Body of pancreas (tissue), 4 donors: ENCODE measurements around the gene GPRC5A. TPM values are rescaled to one million over a fixed set of nuclear protein-coding genes. Genes with fewer than 3 reads are reported as not detected.

Experiments used
- ATAC-seq: fragments of 150-250 bp; one replicate; pipeline ENCODE4 v1.9.1; 2016
- DNase-seq, 4 donors: peaks; one replicate each; pipeline ENCODE4 v3.0.0-alpha.2; 2019
- H3K27ac ChIP-seq, 4 donors: fragments of 200-600 bp; sonication (generic); 1 replicate in 3 of 4; 2 replicates in 1 of 4; pipeline versions ENCODE4 v1.5.1 to v1.6.1; 2016 to 2019; ENCODE audit warnings: mild to moderate bottlenecking in 1 of 4, mixed read lengths in 1 of 4, moderate library complexity in 1 of 4
- H3K27me3 ChIP-seq, 2 donors: fragments of 200-600 bp; sonication (generic); one replicate each; pipeline ENCODE4 v1.6.0; 2016; ENCODE audit warnings: mild to moderate bottlenecking in 1 of 2
- H3K36me3 ChIP-seq, 2 donors: fragments of 200-600 bp; sonication (generic); replicated peaks in 1 of 2; 2 replicates each; pipeline ENCODE4 v1.5.1; 2016; ENCODE audit warnings: low read depth in 2 of 2; ENCODE audit not compliant: insufficient read depth in 1 of 2
- H3K4me1 ChIP-seq: fragments of 200-600 bp; sonication (generic); one replicate; pipeline ENCODE4 v1.6.0; 2016
- H3K4me3 ChIP-seq, 2 donors: fragments of 200-600 bp; sonication (generic); 1 replicate in 1 of 2; 2 replicates in 1 of 2; pipeline ENCODE4 v1.5.1; 2016 to 2019
- H3K9me3 ChIP-seq, 3 donors: fragments of 200-600 bp; sonication (generic); 1 replicate in 2 of 3; 2 replicates in 1 of 3; pipeline ENCODE4 v1.5.1; 2016
- CTCF ChIP-seq, 7 experiments: fragments of 450-650 bp in 4 of 7; fragments of 200-600 bp in 3 of 7; sonication (generic) in 3 of 7; IDR thresholded peaks; one replicate each; pipeline ENCODE4 v1.5.1; 2016 to 2019; ENCODE audit warnings: antibody characterized with exemption in 7 of 7
- POLR2A ChIP-seq, 3 donors: fragments of 450-650 bp; IDR thresholded peaks; one replicate each; pipeline ENCODE4 v1.6.1; 2016; ENCODE audit warnings: antibody characterized with exemption in 3 of 3, mild to moderate bottlenecking in 2 of 3
- WGBS, 2 donors: methylation state at CpG; one replicate each; pipeline ENCODE4 v1.1.5; 2017; 5-methylcytosine and 5-hydroxymethylcytosine counted together
- intact Hi-C: fragments of 100-400 bp; cut with DNase I; formaldehyde crosslinking; loops from one replicate; pipeline ENCODE4 v1.15.1; 2023
- total RNA-seq, 2 donors: library from RNA; depleted of rRNA; stranded (reverse); fragments of >200 nt; gene quantifications; one replicate each; pipeline ENCODE4 v1.1.0, GENCODE V29; 2016

The GPRC5A gene
- total RNA-seq, 2 donors from 2014 or later = 1.6 to 6.5 TPM

- ATAC-seq (no peak), DNase-seq (no peak)
- no peak for TF ChIP-seq POLR2A (IDR thresholded peaks at IDR 0.05)
- no peak for TF ChIP-seq CTCF (IDR thresholded peaks at IDR 0.05)
- no peak overlapping the region for H3K4me3 ChIP-seq
- peaks cover 10% of the 10 kb centered on the region for H3K4me1 ChIP-seq
- H3K9me3 ChIP-seq = no peaks in the 10 kb centered on the region
- H3K27ac ChIP-seq = no peak overlapping the region
- 49 to 66% methylated on average over 11 to 14 of the region's 14 CpGs for WGBS, 2 donors
- H3K27me3 ChIP-seq = no peaks in the 10 kb centered on the region
- no peaks in the 10 kb centered on the region for H3K36me3 ChIP-seq
- intact Hi-C loops = no loop called here
Measured at GRCh38 chr12:12885096-12885792, 6.1 kb upstream of the GPRC5A start.

GRCh38 chr12:12887471-12887870, 3.9 kb upstream of the GPRC5A start:
- Histone ChIP-seq H3K4me3 (no peak overlapping the region), H3K4me1 (peaks cover 30% of the 10 kb centered on the region), H3K9me3 (no peaks in the 10 kb centered on the region), H3K27me3 (no peaks in the 10 kb centered on the region), H3K27ac (no peak overlapping the region), H3K36me3 (no peaks in the 10 kb centered on the region)
- intact Hi-C loops = no loop called here
- TF ChIP-seq CTCF (IDR thresholded peaks at IDR 0.05) (no peak), POLR2A (IDR thresholded peaks at IDR 0.05) (no peak)
- ATAC-seq (no peak), DNase-seq (no peak)
- 67 to 72% methylated on average over 7 of the region's 7 CpGs for WGBS, 2 donors

- Histone ChIP-seq H3K4me1 (peaks cover 23% of the 10 kb centered on the region), H3K4me3 (no peak overlapping the region), H3K36me3 (no peaks in the 10 kb centered on the region), H3K27me3 (no peaks in the 10 kb centered on the region), H3K9me3 (no peaks in the 10 kb centered on the region), H3K27ac (no peak overlapping the region)
- DNase-seq = peak in 1 of 4 donors; percentile 63
- TF ChIP-seq POLR2A (IDR thresholded peaks at IDR 0.05) (no peak), CTCF (IDR thresholded peaks at IDR 0.05) (no peak)
- intact Hi-C loops = no loop called here
- ATAC-seq = no peak
- WGBS, 2 donors = 86% methylated on average over 5 of the region's 5 CpGs
Measured at GRCh38 chr12:12889701-12890100, 1.7 kb upstream of the GPRC5A start.

- peak overlapping the region; percentile 7 to 40 for H3K4me3 ChIP-seq
- no peaks in the 10 kb centered on the region for H3K36me3 ChIP-seq
- 6 to 9% methylated on average over 13 to 16 of the region's 16 CpGs for WGBS, 2 donors
- ATAC-seq (peak; percentile 68), DNase-seq (peak; percentile 58 to 69 (median 67))
- H3K27me3 ChIP-seq = no peaks in the 10 kb centered on the region
- H3K4me1 ChIP-seq = peaks cover 23% of the 10 kb centered on the region
- H3K9me3 ChIP-seq = no peaks in the 10 kb centered on the region
- intact Hi-C loops = no loop called here
- peak overlapping the region; percentile 70 to 91 (median 84) for H3K27ac ChIP-seq
- TF ChIP-seq CTCF (IDR thresholded peaks at IDR 0.05) (peak in 3 of 7 experiments; percentile 1 to 17 (median 13)), POLR2A (IDR thresholded peaks at IDR 0.05) (no peak)
Measured at GRCh38 chr12:12890543-12891079, 751 bp upstream of the GPRC5A start.
